GM19193 (cell line): Measurements from ENCODE around the gene IGFALS.

ENCODE experiments used
- POLR2A ChIP-seq: IDR thresholded peaks from 4 replicates; pipeline ENCODE4 v1.6.1; 2011; ENCODE audit not compliant: insufficient read depth, insufficient read length; ENCODE audit errors: extremely low read depth

Gene IGFALS

GRCh38 chr16:1794908-1795666 lies 1.6 kb upstream of the IGFALS start:
- TF ChIP-seq POLR2A, result no peak

GRCh38 chr16:1794221-1794871 lies 841 bp upstream of the IGFALS start:
- TF ChIP-seq POLR2A, result no peak

- no peak for TF ChIP-seq POLR2A
These were observed 498 bp downstream of the IGFALS start for GRCh38 chr16:1792836-1793577.

- no peak for TF ChIP-seq POLR2A
These were observed 1.3 kb downstream of the IGFALS start for GRCh38 chr16:1791943-1792812.

- TF ChIP-seq POLR2A, result no peak
These were observed 2.1 kb downstream of the IGFALS start for GRCh38 chr16:1791256-1791942.

GRCh38 chr16:1790611-1791255 lies 2.8 kb downstream of the IGFALS start:
- TF ChIP-seq POLR2A, result no peak

- TF ChIP-seq POLR2A, result no peak
These were observed 3.3 kb downstream of the IGFALS start for GRCh38 chr16:1790261-1790610.

GRCh38 chr16:1789643-1790045 lies 3.9 kb downstream of the IGFALS start:
- TF ChIP-seq POLR2A, result no peak

GRCh38 chr16:1788708-1789100 lies 4.8 kb downstream of the IGFALS start:
- TF ChIP-seq POLR2A, result no peak

- TF ChIP-seq POLR2A, result no peak
These were observed 5.3 kb downstream of the IGFALS start for GRCh38 chr16:1788095-1788707.

- TF ChIP-seq POLR2A, result no peak
These were observed 6.0 kb downstream of the IGFALS start for GRCh38 chr16:1787322-1788094.

GRCh38 chr16:1787056-1787321 lies 6.5 kb downstream of the IGFALS start:
- TF ChIP-seq POLR2A, result no peak
